ENCODE measurements around the gene AGAP5. TPM values are rescaled to one million over a fixed set of nuclear protein-coding genes. Genes with fewer than 3 reads are reported as not detected.

Gene AGAP5
- total and polyA plus RNA-seq, 2 of the 4 experiments (the other 2 are of a cell fraction), result 1.8 to 4.1 TPM

GRCh38 chr10:73629165-73629564 lies 68.7 kb downstream of the AGAP5 start:
- no peak overlapping the region for H3K56ac ChIP-seq (ENCODE audit: extremely low read depth, insufficient read depth, low read length)
- 0 out of 2 replicates have a peak, but pooled peaks have one; percentile 15 for TF ChIP-seq CEBPB (IDR thresholded peaks at IDR 0.05; ENCODE audit: low read depth, low read length)
- TF ChIP-seq RAD21 (IDR thresholded peaks at IDR 0.05; ENCODE audit: low read length), result no peak
- no TSS peak for BruUV-seq (replicated peaks)
- H3K4ac ChIP-seq (ENCODE audit: low read depth, low read length), result no peak overlapping the region
- no peak overlapping the region for H3K27ac ChIP-seq (ENCODE audit: insufficient read depth, low read length)
- H4K20me1 ChIP-seq (ENCODE audit: insufficient read depth, low read length), result no peaks in the 10 kb centered on the region
- H3K4me2 ChIP-seq (ENCODE audit: low read depth, low read length), result no peak overlapping the region
- H3K9me3 ChIP-seq (ENCODE audit: control insufficient read depth, insufficient read depth, low read length), result no peaks in the 10 kb centered on the region
- peaks cover 14 to 27% of the 10 kb centered on the region in 2 experiments for H3K79me1 ChIP-seq (ENCODE audit: low read depth in 1 of 2, low read length in 2 of 2)
- H4K91ac ChIP-seq (ENCODE audit: insufficient read depth, low read depth, low read length), result no peak overlapping the region
- no peaks in the 10 kb centered on the region for H3K27me3 ChIP-seq (ENCODE audit: control insufficient read depth, insufficient read depth, low read length)
- H2BK5ac ChIP-seq (ENCODE audit: low read depth, low read length, poor library complexity, severe bottlenecking), result no peak overlapping the region
- no peak overlapping the region for H3K4me3 ChIP-seq (ENCODE audit: insufficient read depth, low read depth, low read length)
- no peak overlapping the region for H4K8ac ChIP-seq (ENCODE audit: low read depth in 2 of 2, low read length in 2 of 2)
- ChIA-PET POLR2A (ENCODE audit: unreplicated experiment) (interaction anchor here (0.6 kb wide), 1 partner anchor 127 kb away, joined by 6 read pairs; no protein-coding TSS in a partner anchor), CTCF (interaction anchor here (0.6 kb wide), 1 partner anchor 15 kb away, joined by 3 read pairs; no protein-coding TSS in a partner anchor)
- ATAC-seq (ENCODE audit: low read depth) (no peak), DNase-seq (no peak)
- in situ Hi-C loops (cut with MboI; ENCODE audit: low sequenced_read_pairs), result loop anchor here (25.0 kb wide), 1 partner anchor 367 kb away; the partner anchor contains the start of gene MRPS16
- H2AK9ac ChIP-seq (replicated peaks; ENCODE audit: low read depth, low read length, poor library complexity), result no peak overlapping the region
- H3K9me1 ChIP-seq (ENCODE audit: insufficient read depth, low read length), result no peaks in the 10 kb centered on the region
- intact Hi-C loops (cut with micrococcal nuclease), result no loop called here
- H2BK120ac ChIP-seq (ENCODE audit: low read depth, low read length), result no peak overlapping the region
- H2BK15ac ChIP-seq (ENCODE audit: low read depth, low read length), result no peak overlapping the region
- H3K18ac ChIP-seq (ENCODE audit: low read depth, low read length), result no peak overlapping the region
- no peak overlapping the region for H2AFZ ChIP-seq (replicated peaks; ENCODE audit: low read length, poor library complexity)
- H2BK20ac ChIP-seq (ENCODE audit: low read depth, low read length), result no peak overlapping the region
- WGBS, 2 experiments (ENCODE audit: extremely low coverage in 2 of 2, insufficient read length in 1 of 2), result 100% methylated on average over 2 of the region's 5 CpGs; no CpG with 5 or more reads in 1 of the 2 experiments
- no peaks in the 10 kb centered on the region for H3K36me3 ChIP-seq (ENCODE audit: control insufficient read depth, insufficient read depth, low read length)
- H3K14ac ChIP-seq (replicated peaks; ENCODE audit: low read depth, low read length), result no peak overlapping the region
- H3K9ac ChIP-seq (ENCODE audit: low read depth, low read length), result no peak overlapping the region
- 0 out of 2 replicates have a peak, but pooled peaks cover 1% of the 10 kb centered on the region for H3K4me1 ChIP-seq (ENCODE audit: control insufficient read depth, insufficient read depth, low read length)
- no peak overlapping the region for H3K23ac ChIP-seq (ENCODE audit: low read depth, low read length)
- H2AK5ac ChIP-seq (ENCODE audit: low read depth, low read length), result no peak overlapping the region; the same call in 1 of the 2 replicates
- dilution Hi-C loops (cut with HindIII; ENCODE audit: low sequenced_read_pairs, unreplicated experiment), result no loop called here
- no peak overlapping the region for H4K5ac ChIP-seq (ENCODE audit: low read depth, low read length)
